SH-SY5Y (cell line): ENCODE data around the gene RHOV.

ENCODE experiments used
- GATA2 ChIP-seq: IDR thresholded peaks from 2 replicates; pipeline ENCODE4 v1.6.1; 2011; ENCODE audit warnings: mild to moderate bottlenecking, low read depth, low read length
- GATA3 ChIP-seq: IDR thresholded peaks from 2 replicates; pipeline ENCODE4 v1.6.1; 2011; ENCODE audit warnings: low read depth, mild to moderate bottlenecking, low read length, moderate library complexity

- TF ChIP-seq GATA2 (no peak), GATA3 (no peak)
Observed at GRCh38 chr15:40858706-40859105, 15.3 kb downstream of the RHOV start.
